GM18508 (cell line): Measurements from ENCODE around the gene LCN10.
"Not testable (repeated sequence)": the region's sequence is repeated elsewhere in the genome, so short reads cannot be mapped to it uniquely, and the experiment has no call there.

Experiments
- ATAC-seq: cut with Tn5 transposase; IDR thresholded peaks from one replicate; pipeline ENCODE4 v1.9.1; 2021; ENCODE audit warnings: moderate number of reproducible peaks; ENCODE audit not compliant: insufficient read depth, unreplicated experiment

Gene LCN10

DNA sequence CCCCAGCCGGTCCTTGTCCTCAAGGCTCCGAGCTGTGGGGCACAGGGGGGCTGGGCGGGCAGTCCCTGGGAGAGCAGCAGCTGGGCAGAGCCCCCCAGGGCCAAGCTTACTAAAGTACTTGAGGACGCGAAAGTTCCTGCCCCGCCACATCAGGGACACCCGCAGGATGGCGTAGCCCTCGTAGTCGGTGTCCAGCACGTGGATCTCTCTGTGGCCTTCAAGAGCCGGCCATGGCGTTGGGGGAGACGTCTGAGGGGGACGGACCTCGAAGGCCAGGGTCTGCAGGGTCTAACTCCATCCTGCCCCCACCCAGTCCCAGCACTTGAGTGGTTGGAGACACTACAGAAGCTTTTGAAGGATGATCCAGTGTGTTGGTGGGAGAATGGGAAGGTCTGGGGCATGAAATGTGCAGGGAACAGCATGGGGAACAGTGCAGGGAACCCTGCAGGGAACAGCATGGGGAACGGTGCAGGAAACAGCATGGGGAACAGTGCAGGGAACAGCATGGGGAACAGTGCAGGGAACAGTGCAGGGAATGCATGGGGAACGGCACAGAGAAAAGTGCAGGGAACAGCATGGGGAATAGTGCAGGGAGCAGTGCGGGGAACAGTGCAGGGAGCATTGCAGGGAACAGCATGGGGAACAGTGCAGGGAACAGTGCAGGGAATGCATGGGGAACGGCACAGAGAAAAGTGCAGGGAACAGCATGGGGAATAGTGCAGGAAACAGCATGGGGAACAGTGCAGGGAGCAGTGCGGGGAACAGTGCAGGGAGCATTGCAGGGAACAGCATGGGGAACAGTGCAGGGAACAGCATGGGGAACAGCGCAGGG is 12.8 kb upstream of the LCN10 start:
- ATAC-seq = not testable (repeated sequence)

DNA sequence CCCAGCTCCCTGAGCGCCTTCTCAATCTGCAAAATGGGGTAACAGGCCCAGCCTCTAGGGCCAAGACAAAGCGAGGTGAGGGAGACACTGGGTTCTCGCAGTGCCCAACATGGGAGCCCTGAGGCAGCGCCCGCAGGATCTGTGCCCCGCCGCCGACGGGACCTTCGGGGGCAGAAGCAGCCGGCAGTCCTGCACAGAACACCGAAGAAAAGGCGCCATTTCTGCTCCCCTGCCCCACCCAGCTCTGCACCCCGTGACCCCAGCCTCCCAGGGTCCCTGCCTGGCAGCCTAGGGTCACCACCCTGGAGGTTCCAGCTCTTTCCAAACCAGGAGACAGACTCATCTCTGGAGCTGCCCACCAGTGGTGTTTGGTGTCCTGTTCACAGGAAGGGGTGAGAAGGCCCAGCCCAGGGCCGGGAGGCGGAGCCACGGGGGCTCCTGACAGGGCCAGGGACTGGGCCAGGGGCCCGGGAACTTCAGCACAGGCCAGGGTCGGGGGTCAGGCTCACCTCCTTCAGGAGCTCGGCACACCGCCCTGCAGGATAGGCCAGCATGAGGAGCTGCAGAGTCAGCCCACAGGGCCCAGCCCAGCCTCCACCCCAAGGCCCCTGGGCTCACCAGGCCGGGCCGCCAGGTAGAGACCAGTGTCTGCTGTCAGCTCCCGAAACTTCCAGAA is 12.0 kb upstream of the LCN10 start:
- no peak for ATAC-seq

DNA sequence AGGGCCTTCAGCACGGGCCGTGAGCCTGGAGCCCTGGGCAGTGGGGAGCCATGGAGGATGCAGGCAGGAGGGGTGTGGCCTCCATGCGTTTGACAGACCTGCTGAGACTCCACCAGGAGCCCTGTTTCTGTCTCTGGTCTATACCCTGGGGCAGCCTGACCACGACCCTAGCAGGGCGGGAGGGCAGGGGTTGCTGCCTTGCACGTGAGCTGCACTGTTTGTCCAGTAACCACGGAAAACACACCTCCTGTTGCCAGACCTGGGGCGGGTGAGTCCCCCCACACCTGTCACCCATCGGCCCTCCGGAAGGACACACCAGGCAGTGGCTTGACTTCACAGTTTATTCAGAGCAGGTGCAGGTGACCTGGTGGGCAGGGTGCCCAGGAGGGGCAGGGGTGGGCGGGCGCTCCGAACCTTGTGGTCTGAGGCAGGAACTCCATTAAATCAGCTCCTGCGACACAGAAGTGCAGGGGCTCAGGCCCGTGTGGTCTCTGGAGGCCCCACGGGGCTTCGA is 11.4 kb upstream of the LCN10 start:
- ATAC-seq = no peak

DNA sequence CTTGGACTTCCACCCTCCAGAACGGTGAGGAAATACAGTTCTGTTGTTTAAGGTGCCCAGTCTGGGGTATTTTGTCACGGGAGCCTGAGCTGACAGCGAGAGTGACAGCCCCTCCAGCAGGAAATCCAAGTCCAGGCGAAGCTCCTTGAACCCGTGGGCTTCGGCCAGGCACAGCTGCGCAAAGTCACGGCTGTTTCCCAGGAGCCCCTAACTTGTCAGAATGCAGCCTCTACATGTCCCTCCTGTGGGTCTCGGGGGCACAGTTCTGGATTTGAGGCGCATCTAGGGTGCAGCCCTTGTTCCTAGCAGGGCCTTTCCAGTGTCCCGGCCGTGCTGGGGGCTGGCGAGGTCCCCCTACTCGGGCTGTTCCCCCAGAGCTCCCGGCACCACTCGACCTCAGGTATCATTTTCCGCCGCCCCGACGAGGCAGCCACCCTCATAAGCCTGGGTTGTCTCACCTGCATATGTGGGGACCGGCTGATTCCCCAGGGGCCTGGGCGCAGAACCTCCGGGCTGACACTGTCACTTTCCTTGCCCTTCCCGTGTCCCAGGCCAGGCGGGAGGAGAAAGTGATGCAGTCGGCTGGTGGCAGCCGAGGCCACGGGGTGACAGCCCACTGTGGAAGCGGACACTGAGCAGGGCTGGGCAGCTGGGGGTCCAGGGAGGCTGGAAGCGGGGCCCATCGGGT is 10.8 kb upstream of the LCN10 start:
- ATAC-seq = no peak

DNA sequence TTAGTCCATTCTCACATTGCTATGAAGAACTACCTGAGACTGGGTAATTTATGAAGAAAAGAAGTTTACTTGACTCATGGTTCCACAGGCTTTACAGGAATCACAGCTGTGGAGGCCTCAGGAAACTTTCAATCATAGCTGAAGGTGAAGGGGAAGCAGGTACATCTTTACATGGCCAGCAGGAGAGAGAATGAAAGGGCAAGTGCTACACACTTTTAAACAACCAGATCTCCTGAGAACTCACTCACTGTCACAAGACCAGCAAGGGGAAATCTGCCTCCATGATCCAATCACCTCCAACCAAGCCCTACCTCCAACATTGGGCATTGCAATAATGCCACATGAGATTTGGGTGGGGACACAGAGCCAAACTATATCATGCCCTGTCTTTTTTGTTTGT is 9.1 kb upstream of the LCN10 start:
- no peak for ATAC-seq

DNA sequence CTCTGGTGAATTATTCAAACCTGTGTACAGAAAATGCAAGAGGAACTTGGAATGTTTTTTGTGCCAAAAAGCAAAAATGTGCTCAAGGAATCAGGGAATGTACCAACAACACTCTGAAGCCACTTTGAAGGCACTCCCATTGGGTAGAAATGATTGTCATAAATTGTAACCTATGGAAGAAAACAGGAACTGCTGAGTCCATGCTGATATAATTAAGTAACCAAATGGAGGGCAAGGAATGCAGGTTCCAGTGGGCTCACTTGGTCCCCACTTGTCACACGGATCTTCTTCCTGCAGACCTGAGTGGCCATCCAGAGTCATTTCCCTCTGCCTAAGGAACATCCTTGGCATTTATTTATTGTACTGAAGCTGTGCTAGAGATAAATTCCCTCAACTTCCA is 8.5 kb upstream of the LCN10 start:
- no peak for ATAC-seq

DNA sequence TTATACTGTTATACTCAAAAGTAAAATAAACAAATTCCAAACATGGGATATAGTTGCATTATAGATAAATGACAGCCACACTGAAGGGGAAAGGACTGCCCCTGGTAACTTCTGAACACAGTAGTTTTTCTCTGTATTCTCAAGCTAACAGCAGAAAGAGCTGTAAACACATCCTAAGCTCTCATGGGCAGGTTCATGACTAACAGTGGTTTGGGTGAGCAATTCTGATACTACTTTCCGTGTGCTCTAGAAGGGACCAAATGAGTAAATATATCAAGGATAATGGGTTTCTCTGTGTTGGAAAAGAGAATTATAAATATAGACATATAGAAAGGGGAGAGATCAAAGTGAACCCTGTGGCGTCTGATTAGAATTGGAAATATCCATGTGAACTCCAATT is 7.8 kb upstream of the LCN10 start:
- no peak for ATAC-seq

DNA sequence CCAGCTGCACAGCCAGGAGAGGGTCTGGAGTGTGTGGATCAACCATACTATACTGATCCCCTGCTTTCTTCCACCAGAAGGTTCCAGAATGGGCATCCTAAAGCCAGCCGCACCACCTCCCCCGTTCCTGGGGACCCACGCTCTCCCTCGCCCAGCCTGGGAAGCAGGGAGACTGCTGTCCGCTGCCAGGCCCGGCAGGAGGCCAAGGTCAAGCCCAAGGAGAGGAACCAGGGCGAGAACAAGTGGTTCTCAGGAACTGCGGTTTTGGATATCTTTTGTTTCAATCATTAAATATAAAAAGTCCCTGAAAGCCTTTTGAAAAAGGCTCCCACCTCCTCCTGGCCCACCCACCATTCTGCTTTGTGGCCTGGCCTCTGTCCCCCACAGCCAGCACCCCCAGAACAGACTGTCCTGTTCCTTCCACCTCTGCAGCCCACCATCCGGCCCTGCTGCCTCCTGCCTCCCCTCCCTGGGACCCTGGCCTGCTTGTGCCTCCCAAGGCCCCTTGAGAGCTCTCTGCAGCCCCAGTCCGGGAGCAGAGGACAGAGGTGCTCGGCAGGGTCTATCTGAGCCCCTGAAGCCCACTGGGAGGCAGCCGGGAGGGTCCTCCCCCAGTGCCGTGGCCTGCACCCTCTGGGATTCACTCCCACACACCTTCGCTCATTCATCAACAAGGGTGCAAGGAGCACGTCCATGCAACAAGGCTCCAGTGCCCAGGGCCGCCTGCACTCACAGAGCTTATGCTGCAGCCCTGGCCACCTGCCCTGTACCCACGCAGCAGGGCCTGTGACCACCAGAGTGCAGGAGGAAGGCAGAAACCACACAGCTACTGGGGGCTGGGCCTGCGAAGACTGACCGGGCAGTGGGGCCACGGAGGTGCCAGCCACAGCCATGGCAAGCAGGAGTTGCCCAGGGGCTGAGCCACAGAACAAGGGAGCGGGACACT is 6.2 kb upstream of the LCN10 start:
- ATAC-seq = no peak

DNA sequence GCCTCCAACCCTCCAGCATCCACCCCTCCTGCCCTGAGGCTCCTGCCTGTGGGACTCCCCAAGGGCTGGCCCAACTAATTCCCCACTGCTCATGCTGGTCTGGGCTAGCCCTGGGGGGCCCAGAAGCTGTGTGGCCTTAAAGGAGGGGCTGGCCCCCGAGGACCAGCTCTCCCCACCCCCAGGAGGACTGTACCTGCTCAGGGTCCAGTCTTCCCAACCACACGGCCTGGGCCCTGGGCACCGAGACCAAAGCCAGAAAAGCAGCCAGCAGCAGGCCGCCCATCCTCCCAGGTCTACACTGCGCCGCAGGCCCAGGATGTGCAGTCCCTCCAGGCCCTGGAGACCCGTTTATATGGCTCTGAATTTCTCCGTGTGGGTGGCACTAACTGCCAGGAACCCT is 5.5 kb upstream of the LCN10 start, which contains the start of gene LCN6:
Gene LCN6, minus strand, starts transcription at position 325 of the 400 bp plus-strand sequence. Its CDS starts 42 bp downstream, at position 283.
- ATAC-seq = no peak

DNA sequence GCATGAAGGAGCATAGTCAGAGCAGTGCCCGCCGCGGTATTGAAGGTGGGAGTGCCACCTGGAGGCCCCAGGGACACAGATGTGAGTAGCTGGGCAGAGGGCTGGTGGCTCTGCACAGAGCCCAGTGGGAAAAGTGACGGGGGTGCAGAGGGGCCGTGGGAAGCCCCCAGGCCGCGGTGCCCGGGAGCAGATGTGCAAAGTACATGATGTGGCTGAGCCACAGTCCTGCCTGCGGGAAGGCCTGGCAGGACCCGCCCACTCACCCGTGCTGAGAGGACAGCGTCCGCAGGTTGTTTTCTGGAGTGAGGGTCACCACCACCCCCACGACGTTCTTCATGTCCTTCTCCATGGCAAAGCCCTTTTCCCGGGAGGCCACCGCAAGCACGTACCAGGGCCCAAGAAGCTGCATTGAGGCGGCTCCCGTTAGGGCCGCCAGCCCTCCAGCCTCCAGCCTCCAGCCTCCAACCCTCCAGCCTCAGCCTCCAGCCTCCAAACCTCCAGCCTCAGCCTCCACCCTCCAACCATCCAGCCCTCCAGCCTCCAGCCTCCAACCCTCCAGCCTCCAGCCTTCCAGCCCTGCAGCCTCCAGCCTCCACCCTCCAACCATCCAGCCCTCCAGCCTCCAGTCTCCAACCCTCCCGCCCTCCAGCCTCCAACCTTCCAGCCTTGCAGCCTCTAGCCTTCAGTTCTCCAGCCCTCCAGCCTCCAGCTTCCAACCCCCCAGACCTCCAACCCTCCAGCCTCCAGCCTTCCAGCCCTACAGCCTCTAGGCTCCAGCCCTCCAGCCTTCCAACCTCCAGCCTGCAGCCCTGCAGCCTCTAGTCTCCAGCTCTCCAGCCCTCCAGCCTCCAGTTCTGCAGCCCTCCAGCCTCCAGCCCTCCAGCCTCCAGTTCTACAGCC is 4.7 kb upstream of the LCN10 start:
- no peak for ATAC-seq

DNA sequence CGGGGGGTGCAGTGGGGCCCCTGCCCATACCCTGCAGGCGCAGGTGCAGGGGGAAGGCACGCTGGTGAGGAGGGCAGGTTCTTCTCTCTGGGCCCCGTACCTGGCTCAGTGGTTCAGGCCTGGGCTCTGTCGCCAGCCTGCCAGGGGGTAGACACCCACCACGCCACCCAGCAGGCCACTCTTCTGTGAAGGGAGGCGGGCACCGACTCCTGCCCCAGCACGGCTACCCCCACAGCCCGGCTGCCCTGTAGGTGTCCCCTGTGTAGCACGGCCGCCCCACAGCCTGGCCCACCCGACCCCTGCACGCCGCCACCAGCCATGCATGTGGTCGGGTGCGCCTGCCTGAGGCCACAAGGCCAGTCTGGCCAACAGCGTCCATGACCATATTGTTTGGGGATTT is 3.9 kb upstream of the LCN10 start:
- ATAC-seq = no peak

DNA sequence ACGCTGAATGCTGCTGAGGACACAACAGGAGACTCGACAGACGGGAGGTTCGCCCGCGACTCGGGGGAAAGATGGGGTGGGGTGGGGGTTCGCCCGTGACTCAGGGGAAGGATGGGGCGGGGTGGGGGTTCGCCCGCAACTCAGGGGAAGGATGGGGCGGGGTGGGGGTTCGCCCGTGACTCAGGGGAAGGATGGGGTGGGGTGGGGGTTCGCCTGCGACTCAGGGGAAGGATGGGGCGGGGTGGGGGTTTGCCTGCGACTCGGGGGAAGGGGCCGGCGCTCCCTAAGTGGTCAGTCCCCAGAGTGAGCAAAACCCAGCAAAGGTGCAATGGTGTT is 3.4 kb upstream of the LCN10 start:
- no peak for ATAC-seq

DNA sequence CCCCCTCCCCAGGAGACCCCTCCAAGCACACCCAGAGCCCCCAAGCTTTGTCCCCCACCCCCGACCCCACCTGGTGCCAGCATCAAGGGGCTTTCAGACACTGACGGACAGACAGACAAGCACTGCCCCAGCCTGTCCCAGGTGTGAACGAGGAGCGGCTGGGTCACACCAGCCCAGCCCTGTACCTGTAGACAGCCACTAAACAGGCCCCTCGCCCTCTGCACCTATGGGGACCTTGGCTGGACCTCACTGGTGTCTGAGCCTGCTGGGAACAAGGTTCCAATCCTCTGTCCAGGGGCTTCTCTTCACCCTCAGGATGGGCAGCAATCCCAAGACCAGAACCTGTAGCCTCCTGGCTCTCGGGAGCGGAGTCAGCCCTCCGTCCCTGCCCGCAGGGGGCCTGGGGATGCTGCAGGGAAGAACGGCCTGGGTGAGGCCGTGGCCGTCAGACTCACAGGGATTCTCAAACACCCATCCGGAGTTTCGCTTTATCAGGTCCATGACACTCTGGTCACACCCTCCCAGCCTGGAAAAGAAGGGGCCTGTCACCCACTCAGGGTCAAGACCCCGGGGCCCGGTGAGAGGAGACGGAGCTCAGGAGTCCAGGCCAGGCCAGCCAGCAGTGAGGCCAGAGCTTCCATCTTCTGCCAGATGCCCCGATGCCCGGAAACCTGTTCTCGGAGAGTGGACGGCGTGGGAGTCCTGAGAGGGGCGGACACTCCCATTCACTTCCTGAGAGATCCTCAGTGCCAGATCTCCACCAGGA is 2.8 kb upstream of the LCN10 start:
- ATAC-seq = no peak

DNA sequence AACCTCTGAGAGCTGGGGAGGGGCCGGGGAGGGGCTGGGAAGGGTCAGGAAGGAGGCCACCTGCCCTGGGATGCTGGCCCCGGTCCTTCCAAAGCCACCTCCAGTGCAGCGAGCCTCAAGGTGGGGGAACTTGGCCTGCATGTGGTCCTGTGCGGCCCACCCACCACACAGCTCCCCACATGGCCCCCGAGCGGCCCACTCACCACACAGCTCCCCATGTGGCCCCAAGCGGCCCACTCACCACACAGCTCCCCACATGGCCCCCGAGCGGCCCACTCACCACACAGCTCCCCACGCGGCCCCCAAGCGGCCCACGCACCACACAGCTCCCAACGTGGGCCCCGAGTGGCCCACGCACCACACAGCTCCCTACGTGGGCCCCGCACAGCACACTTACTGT is 2.0 kb upstream of the LCN10 start:
- ATAC-seq = no peak

DNA sequence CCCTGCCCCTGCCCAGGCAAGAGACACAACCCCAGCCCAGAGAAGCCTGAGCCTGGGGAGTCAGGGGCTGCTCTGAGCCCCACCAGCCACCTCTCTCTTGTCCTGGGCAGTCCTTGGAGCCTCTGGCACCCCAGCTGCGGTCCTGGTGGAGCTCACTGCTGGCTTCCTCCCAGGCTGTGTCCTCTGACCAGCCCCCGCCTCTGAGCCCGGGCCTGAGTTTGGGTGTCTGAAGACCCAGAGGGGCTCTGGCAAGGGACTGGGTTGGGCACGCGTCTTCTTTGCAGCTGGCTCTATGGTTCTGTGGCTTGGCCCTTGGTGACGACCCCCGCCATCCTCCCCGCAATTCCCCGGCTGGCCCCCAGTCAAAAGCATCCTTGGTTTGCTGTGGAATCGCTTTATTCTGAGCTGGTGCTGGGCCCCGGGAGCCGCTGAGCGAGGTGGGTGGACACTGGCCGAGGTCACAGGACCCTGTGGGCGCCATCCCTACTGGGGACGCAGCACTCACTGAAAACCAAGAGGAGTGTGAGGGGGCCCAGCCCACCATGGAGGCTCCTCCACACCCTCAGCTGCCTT is 985 bp upstream of the LCN10 start:
- ATAC-seq = no peak

DNA sequence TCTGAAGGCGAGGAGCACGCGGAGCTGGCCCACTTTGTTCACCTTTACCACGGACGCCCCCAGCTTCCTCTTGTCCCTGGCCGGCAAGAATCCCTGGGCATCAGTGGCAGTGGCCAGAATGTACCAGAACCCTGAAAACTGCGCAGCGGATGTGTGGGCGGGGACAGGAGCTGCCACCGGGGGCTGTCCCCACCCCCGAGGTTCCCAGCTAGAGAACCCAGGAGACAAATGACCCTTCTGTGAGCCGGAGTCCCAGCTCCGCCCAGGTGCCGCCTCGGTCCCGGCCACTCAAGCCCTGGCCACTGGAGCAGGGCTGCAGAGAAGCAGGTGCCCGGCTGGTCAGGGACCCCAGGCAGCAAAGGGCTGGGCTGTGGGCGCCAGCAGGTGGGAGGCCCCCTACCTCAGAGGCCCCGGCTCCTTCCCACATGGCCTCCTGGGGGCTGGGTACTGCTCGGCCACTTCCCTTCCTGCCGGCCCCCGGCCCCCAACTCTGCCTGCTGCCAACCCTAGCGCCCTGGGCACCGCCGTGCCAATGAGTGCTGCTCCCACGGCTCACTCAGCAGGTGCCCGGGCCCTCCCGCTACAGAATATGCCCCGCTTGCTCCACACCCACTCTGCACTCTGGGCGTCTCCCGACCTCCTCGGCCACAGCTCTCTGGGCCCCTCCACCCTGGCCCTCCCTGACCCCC is 713 bp downstream of the LCN10 start:
- ATAC-seq = no peak
